ENCODE data around the gene TTC3.

Gene TTC3

DNA sequence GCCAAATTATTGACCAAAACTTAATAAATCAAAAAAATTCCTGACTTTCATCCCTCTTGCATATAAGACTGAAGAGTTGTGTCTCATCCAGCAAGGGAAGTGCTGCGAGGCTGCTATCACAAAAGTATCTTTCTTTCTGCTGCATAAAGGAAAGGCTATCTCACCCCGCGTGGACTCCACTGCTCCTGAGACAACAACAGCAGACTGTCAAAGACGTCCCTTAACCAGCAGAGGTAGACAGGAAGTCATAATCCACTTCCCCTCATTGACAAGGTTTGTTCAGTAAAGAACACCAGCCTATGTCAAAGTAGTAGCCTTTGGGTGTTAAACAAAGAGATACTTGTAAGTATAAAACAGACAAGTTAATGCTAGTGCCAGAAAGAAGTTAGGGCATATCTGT is 164.7 kb downstream of the TTC3 start:
- no peak overlapping the region for H3K27ac ChIP-seq
- H3K36me3 ChIP-seq (replicated peaks) = peaks cover 43% of the 10 kb centered on the region
- TF ChIP-seq, protein P1, sequence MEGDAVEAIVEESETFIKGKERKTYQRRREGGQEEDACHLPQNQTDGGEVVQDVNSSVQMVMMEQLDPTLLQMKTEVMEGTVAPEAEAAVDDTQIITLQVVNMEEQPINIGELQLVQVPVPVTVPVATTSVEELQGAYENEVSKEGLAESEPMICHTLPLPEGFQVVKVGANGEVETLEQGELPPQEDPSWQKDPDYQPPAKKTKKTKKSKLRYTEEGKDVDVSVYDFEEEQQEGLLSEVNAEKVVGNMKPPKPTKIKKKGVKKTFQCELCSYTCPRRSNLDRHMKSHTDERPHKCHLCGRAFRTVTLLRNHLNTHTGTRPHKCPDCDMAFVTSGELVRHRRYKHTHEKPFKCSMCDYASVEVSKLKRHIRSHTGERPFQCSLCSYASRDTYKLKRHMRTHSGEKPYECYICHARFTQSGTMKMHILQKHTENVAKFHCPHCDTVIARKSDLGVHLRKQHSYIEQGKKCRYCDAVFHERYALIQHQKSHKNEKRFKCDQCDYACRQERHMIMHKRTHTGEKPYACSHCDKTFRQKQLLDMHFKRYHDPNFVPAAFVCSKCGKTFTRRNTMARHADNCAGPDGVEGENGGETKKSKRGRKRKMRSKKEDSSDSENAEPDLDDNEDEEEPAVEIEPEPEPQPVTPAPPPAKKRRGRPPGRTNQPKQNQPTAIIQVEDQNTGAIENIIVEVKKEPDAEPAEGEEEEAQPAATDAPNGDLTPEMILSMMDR (IDR thresholded peaks at IDR 0.05; ENCODE audit: low read depth, low read length, missing control alignments) = no peak
- H3K27me3 ChIP-seq (replicated peaks) = no peaks in the 10 kb centered on the region
- DNase-seq = no peak
- in situ Hi-C loops (cut with HindIII; ENCODE audit: low pct_ligation_motif_present, low sequenced_read_pairs) = no loop called here
- no peak overlapping the region for H3K4me3 ChIP-seq (ENCODE audit: low read depth, low read length)

DNA sequence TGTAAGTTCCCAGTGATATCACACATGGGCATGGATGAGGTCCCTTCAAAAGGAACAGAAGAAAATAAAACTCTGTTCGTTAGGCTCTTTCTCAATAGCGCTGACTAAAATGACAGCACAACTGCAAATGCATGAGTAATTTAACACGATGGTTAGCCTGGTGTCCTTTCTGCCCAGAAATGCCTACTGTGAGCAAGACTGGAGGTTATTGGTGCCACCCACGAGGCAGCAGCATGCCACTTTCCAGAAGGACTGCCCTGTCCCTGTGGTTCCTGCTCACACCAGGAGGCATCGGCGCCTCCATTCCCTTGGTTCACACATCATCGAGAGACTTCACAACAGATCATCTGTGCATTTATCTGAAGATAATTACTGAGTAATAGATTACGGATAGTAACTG is 167.9 kb downstream of the TTC3 start:
- H3K27ac ChIP-seq = no peak overlapping the region
- H3K4me3 ChIP-seq (ENCODE audit: low read depth, low read length) = no peak overlapping the region
- TF ChIP-seq, protein P1 (IDR thresholded peaks at IDR 0.05; ENCODE audit: low read depth, low read length, missing control alignments) = no peak
- in situ Hi-C loops (cut with HindIII; ENCODE audit: low pct_ligation_motif_present, low sequenced_read_pairs) = no loop called here
- no peaks in the 10 kb centered on the region for H3K27me3 ChIP-seq (replicated peaks)
- peaks cover 34% of the 10 kb centered on the region for H3K36me3 ChIP-seq (replicated peaks)
- DNase-seq = no peak

- H3K27ac ChIP-seq = no peak overlapping the region
- H3K4me3 ChIP-seq (ENCODE audit: low read depth, low read length) = no peak overlapping the region
- in situ Hi-C loops (cut with HindIII; ENCODE audit: low pct_ligation_motif_present, low sequenced_read_pairs) = no loop called here
- DNase-seq = no peak
- no peaks in the 10 kb centered on the region for H3K27me3 ChIP-seq (replicated peaks)
- TF ChIP-seq, protein P1 (IDR thresholded peaks at IDR 0.05; ENCODE audit: low read depth, low read length, missing control alignments) = no peak
- H3K36me3 ChIP-seq (replicated peaks) = peaks cover 34% of the 10 kb centered on the region
These were observed 168.4 kb downstream of the TTC3 start for GRCh38 chr21:37241426-37241825.

GRCh38 chr21:37243961-37244360 is 170.9 kb downstream of the TTC3 start:
- Histone ChIP-seq H3K27me3 (replicated peaks) (no peaks in the 10 kb centered on the region), H3K4me3 (ENCODE audit: low read depth, low read length) (no peak overlapping the region), H3K27ac (no peak overlapping the region), H3K36me3 (replicated peaks) (peaks cover 16% of the 10 kb centered on the region)
- TF ChIP-seq, protein P1 (IDR thresholded peaks at IDR 0.05; ENCODE audit: low read depth, low read length, missing control alignments) = no peak
- DNase-seq = no peak
- in situ Hi-C loops (cut with HindIII; ENCODE audit: low pct_ligation_motif_present, low sequenced_read_pairs) = no loop called here

DNA sequence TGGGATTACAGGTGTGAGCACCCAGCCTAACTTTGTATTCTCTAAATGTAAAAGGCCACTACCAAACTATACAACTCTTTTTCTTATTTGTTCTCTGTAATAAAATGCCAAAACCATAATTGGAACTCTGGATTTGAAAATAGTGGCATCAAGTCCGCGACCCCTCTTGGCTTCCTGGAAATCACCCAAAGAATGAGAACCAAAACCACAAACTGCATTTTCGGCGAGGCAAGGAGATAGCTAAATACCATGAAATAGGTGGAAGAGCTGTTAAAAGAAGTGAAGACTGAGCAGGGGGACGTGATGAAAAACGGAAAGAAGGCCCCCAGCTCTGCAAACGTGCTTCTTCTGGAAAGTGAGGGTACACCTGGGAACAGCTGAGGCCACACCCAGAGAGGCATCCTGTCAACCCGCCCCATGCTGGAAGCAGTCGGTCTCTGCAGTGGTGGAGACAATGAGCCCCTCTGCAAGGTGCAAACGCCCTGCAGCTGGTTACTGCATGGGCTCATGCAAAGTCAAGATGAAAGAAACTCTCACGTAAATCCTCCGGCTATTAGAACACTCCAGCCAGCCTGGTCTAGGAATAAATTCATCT is 171.5 kb downstream of the TTC3 start:
- DNase-seq = no peak
- Histone ChIP-seq H3K36me3 (replicated peaks) (peaks cover 16% of the 10 kb centered on the region), H3K27me3 (replicated peaks) (no peaks in the 10 kb centered on the region), H3K27ac (no peak overlapping the region), H3K4me3 (ENCODE audit: low read depth, low read length) (no peak overlapping the region)
- in situ Hi-C loops (cut with HindIII; ENCODE audit: low pct_ligation_motif_present, low sequenced_read_pairs) = no loop called here
- TF ChIP-seq, protein P1 (IDR thresholded peaks at IDR 0.05; ENCODE audit: low read depth, low read length, missing control alignments) = no peak

GRCh38 chr21:37245151-37245550 is 172.1 kb downstream of the TTC3 start:
- peaks cover 12% of the 10 kb centered on the region for H3K36me3 ChIP-seq (replicated peaks)
- H3K27ac ChIP-seq = no peak overlapping the region
- TF ChIP-seq, protein P1 (IDR thresholded peaks at IDR 0.05; ENCODE audit: low read depth, low read length, missing control alignments) = no peak
- in situ Hi-C loops (cut with HindIII; ENCODE audit: low pct_ligation_motif_present, low sequenced_read_pairs) = no loop called here
- H3K27me3 ChIP-seq (replicated peaks) = no peaks in the 10 kb centered on the region
- no peak for DNase-seq
- H3K4me3 ChIP-seq (ENCODE audit: low read depth, low read length) = no peak overlapping the region

Data from brain microvascular endothelial cell (primary cell).